H1 (cell line): ENCODE measurements around the gene SMOC2. TPM values are rescaled to one million over a fixed set of nuclear protein-coding genes. Genes with fewer than 3 reads are reported as not detected.

Experiments
- BCL11A ChIP-seq, 2 experiments: IDR thresholded peaks; one replicate each; pipeline ENCODE4 v1.6.1; 2011; ENCODE audit warnings: low read depth in 2 of 2, low read length in 2 of 2, mild to moderate bottlenecking in 2 of 2
- polyA plus RNA-seq, 7 experiments: library from polyadenylated mRNA; depleted of rRNA in 3 of 7; stranded (reverse) in 5 of 7; unstranded in 2 of 7; fragments of >200 nt in 5 of 7; fragments of 200-250 nt in 2 of 7; gene quantifications; 1 replicate in 5 of 7; 2 replicates in 1 of 7; 4 replicates in 1 of 7; pipeline versions ENCODE4 v1.2.1 to v1.2.3, GENCODE V29; 2011 to 2013; ENCODE audit warnings: missing spikeins in 2 of 7, mixed read lengths in 2 of 7
- total RNA-seq: library from RNA; stranded (reverse); fragmentation: NEBNext Ultra II Directional; extraction: Animal tissue kit (Norgen Biotek cat#: 25700); gene quantifications from 2 replicates; pipeline ENCODE4 v1.2.1, GENCODE V29; 2021

Gene SMOC2
- total and polyA plus RNA-seq, 2 of the 8 experiments (the other 6 are each of a cell fraction or from before 2014, with no cell fraction given): 7.7 to 8.5 TPM

GRCh38 chr6:168560126-168560525, 119.1 kb downstream of the SMOC2 start (continued):
- no peak for TF ChIP-seq BCL11A (IDR thresholded peaks at IDR 0.05; ENCODE audit: low read depth in 2 of 2, low read length in 2 of 2)
